Measurements from ENCODE around the gene DGCR6L.
A peak's percentile ranks its signal among the peaks of the same experiment; 100 is the strongest.
"Not testable (repeated sequence)": the region's sequence is repeated elsewhere in the genome, so short reads cannot be mapped to it uniquely, and the experiment has no call there.

DGCR6L gene

DNA sequence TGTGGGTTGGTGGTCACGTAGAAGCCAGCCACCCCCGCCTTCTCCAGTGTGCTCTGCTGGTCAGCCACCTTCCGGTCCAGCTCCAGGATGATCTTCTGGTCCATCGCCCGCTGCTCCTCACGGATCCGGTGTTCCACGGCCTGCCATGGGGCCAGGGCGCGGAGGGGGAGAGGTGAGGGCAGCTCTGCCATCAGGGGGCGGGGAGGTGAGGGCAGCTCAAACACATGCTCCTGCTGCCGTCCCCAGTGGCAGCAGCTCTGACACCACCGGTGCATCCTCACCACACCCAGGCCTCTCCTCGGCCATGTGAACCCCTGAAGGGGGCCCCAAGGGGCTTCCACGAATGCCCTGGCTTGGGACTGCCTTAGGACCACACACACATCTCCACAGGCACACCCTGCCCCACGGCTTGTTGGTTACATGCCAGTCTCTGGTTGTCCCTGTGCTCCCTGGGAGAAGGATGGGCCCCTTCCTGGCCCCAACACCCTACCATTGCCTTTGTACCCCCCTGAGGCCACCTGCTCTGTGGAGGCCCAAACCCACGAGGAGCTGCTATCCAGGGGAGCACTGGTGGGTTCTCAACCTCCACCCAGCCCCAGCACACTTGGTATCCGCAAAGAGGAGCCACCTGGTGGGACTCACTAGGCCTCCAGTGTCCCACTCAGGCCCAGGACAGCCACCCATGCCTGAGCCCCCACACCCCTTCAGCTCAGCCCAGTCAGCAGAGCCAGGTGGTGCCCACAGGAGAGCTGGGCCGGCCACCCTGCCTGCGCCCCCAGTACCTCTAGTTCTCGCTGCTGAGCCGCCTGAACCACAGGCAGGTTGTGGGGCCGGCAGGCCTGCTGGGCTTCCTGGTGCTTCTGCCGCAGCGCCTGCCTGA, 4.3 kb downstream of the DGCR6L start:
- Histone ChIP-seq H3K27ac (replicated peaks) (no peak overlapping the region), H3K4me3 (replicated peaks; ENCODE audit: insufficient read depth, low read length) (no peak overlapping the region), H3K27me3 (ENCODE audit: insufficient read depth, poor library complexity, severe bottlenecking) (no peaks in the 10 kb centered on the region)
- TF ChIP-seq, protein P1, sequence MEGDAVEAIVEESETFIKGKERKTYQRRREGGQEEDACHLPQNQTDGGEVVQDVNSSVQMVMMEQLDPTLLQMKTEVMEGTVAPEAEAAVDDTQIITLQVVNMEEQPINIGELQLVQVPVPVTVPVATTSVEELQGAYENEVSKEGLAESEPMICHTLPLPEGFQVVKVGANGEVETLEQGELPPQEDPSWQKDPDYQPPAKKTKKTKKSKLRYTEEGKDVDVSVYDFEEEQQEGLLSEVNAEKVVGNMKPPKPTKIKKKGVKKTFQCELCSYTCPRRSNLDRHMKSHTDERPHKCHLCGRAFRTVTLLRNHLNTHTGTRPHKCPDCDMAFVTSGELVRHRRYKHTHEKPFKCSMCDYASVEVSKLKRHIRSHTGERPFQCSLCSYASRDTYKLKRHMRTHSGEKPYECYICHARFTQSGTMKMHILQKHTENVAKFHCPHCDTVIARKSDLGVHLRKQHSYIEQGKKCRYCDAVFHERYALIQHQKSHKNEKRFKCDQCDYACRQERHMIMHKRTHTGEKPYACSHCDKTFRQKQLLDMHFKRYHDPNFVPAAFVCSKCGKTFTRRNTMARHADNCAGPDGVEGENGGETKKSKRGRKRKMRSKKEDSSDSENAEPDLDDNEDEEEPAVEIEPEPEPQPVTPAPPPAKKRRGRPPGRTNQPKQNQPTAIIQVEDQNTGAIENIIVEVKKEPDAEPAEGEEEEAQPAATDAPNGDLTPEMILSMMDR (IDR thresholded peaks at IDR 0.05; ENCODE audit: insufficient read depth, low read length): no peak
- TF ChIP-seq, protein P2, sequence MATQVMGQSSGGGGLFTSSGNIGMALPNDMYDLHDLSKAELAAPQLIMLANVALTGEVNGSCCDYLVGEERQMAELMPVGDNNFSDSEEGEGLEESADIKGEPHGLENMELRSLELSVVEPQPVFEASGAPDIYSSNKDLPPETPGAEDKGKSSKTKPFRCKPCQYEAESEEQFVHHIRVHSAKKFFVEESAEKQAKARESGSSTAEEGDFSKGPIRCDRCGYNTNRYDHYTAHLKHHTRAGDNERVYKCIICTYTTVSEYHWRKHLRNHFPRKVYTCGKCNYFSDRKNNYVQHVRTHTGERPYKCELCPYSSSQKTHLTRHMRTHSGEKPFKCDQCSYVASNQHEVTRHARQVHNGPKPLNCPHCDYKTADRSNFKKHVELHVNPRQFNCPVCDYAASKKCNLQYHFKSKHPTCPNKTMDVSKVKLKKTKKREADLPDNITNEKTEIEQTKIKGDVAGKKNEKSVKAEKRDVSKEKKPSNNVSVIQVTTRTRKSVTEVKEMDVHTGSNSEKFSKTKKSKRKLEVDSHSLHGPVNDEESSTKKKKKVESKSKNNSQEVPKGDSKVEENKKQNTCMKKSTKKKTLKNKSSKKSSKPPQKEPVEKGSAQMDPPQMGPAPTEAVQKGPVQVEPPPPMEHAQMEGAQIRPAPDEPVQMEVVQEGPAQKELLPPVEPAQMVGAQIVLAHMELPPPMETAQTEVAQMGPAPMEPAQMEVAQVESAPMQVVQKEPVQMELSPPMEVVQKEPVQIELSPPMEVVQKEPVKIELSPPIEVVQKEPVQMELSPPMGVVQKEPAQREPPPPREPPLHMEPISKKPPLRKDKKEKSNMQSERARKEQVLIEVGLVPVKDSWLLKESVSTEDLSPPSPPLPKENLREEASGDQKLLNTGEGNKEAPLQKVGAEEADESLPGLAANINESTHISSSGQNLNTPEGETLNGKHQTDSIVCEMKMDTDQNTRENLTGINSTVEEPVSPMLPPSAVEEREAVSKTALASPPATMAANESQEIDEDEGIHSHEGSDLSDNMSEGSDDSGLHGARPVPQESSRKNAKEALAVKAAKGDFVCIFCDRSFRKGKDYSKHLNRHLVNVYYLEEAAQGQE (IDR thresholded peaks at IDR 0.05; ENCODE audit: insufficient replicate concordance, low read depth): no peak
- no peak for TF ChIP-seq SPI1 (IDR thresholded peaks at IDR 0.05; ENCODE audit: borderline replicate concordance, low read depth)
- TF ChIP-seq GABPA (IDR thresholded peaks at IDR 0.05; ENCODE audit: low read depth): no peak
- no peak for TF ChIP-seq POLR2AphosphoS5 (IDR thresholded peaks at IDR 0.05; ENCODE audit: low read depth)
- DNase-seq (ENCODE audit: low read depth in 1 of 2, low spot score in 1 of 2): peak in 1 of 2 experiments; percentile 0

DNA sequence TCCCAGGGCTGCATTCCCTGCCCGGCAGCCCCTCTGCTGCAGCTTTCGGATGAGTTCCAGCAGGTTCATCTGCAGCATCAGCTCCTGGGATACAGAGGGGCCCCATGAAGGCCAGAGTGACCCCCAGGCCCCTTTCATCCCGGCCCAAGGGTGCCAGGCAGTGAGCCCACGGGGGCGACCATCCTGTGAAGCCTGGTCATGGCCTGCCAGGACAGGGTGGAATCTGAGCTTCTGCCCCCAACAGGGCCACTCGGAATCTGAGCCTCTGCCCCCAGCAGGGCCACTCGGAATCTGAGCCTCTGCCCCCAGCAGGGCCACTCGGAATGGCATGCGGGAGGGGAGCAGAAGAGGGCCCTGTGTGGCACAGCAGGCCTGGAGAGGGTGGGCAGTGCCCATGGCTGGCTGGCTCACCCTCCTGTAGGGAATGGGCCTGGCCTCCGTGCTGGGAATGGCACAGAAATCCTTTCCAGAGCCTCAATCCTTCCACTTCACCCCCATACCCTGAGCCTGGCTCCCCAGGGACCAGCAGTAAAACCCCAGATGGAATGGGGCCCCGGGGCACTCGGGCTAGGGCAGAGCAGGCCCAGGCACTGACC, 5.0 kb downstream of the DGCR6L start:
- not testable (repeated sequence) for H3K4me3 ChIP-seq (replicated peaks; ENCODE audit: insufficient read depth, low read length); H3K27me3 ChIP-seq (ENCODE audit: insufficient read depth, poor library complexity, severe bottlenecking); DNase-seq (ENCODE audit: low read depth in 1 of 2, low spot score in 1 of 2); H3K27ac ChIP-seq (replicated peaks)

DNA sequence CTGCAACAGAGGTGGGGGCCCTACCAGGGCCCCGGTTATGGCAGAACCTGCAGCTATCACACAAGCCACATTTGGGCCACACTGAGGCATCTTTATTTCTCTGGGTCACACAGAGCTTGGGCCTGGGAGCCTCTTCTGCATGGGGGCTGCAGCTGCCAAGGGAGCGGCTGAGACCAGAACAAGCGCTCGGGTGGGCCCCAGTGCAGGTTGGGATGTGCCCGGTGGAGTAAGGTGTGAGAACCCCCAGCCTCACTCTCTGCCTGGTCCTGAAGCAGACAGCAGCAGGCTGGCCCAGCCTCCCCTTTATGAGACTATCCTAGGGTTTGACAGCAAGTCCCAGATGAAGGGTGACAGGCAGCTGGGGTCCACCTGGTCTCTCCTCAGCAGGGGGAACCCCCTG, 5.7 kb downstream of the DGCR6L start:
- DNase-seq (ENCODE audit: low read depth in 1 of 2, low spot score in 1 of 2); H3K27ac ChIP-seq (replicated peaks); H3K27me3 ChIP-seq (ENCODE audit: insufficient read depth, poor library complexity, severe bottlenecking); H3K4me3 ChIP-seq (replicated peaks; ENCODE audit: insufficient read depth, low read length): not testable (repeated sequence)

DNA sequence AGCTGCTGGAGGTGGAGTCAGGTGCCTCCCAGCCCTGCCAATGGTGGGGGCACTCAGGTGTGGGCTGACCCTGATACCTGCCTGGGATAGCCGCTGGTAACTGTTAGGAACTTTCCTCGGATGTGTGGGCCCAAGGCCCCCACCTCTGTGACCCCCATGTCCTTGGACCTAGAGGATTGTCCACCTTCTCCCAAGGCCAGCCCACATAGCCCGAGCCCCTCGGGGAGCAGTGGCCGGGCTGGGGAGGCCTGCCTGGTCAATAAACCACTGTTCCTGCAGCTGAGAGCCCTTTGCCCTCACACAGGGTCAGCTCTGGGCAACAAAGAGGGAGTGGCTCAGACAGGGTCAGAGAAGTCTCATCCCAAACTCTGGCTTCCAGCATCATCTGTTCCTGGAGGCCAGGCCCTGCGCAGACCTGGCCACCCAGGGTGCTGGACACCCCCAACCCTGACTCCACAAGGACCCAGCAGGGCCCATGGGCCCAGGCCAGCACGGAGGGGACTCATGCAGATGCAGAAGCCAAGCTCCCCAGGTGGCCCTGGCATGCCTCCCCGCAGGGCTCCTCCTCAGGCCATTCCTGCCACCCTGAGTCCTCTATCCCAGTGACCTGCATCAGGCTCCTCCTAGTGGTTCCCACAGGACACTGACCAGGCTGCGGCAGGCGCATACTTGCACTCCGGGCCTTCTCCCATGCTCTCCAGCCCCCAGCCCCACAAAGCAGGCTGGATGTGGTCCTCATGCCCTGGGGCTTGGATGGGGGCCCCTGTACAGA, 6.4 kb downstream of the DGCR6L start:
- DNase-seq (ENCODE audit: low read depth in 1 of 2, low spot score in 1 of 2); H3K27ac ChIP-seq (replicated peaks); H3K4me3 ChIP-seq (replicated peaks; ENCODE audit: insufficient read depth, low read length); H3K27me3 ChIP-seq (ENCODE audit: insufficient read depth, poor library complexity, severe bottlenecking): not testable (repeated sequence)

DNA sequence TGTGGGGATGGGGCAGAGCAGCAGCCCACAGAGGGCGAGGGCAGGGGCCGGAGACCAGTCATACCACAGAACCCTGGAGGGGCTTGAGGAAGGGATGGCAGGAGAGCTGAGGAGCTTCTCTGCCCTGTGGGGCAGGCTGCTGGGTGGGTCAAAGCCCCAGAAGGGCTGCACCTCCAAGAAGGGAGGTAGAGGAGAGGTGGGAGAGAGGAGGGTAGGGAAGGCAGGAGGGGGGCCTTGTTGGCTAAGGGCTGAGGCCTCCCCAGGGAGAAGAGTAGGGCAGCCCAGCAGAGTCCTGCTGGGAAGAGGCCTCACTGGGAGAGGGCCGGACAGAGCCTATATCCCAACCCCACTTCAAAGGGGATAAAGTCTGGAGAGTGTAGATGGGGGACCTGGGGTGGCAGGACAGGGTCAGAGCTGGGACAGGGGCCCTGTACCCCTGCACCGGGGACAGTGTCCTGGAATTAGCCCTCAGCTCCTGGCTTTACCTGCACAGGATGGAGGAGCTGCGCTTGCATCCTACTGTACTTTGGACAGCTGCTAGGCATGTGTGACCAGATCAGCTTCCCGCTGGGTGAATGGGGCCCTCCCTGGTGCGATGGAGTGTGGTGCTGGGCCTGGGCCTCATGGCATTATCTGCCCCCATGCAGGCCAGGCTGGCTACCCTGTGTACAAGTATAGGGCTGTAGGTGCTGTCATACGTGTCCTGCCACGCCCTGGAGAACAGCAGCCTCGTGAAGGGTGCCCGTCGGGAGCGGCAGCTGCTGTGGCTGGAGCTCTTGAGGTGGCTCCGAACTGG, 7.3 kb downstream of the DGCR6L start:
- no peak overlapping the region for H3K27ac ChIP-seq (replicated peaks)
- TF ChIP-seq, protein P2 (IDR thresholded peaks at IDR 0.05; ENCODE audit: insufficient replicate concordance, low read depth): no peak
- TF ChIP-seq GABPA (IDR thresholded peaks at IDR 0.05; ENCODE audit: low read depth): no peak
- TF ChIP-seq SPI1 (IDR thresholded peaks at IDR 0.05; ENCODE audit: borderline replicate concordance, low read depth): no peak
- no peak for TF ChIP-seq POLR2AphosphoS5 (IDR thresholded peaks at IDR 0.05; ENCODE audit: low read depth)
- TF ChIP-seq, protein P1 (IDR thresholded peaks at IDR 0.05; ENCODE audit: insufficient read depth, low read length): no peak
- DNase-seq (ENCODE audit: low read depth in 1 of 2, low spot score in 1 of 2): no peak
- H3K27me3 ChIP-seq (ENCODE audit: insufficient read depth, poor library complexity, severe bottlenecking): no peaks in the 10 kb centered on the region
- no peak overlapping the region for H3K4me3 ChIP-seq (replicated peaks; ENCODE audit: insufficient read depth, low read length)

DNA sequence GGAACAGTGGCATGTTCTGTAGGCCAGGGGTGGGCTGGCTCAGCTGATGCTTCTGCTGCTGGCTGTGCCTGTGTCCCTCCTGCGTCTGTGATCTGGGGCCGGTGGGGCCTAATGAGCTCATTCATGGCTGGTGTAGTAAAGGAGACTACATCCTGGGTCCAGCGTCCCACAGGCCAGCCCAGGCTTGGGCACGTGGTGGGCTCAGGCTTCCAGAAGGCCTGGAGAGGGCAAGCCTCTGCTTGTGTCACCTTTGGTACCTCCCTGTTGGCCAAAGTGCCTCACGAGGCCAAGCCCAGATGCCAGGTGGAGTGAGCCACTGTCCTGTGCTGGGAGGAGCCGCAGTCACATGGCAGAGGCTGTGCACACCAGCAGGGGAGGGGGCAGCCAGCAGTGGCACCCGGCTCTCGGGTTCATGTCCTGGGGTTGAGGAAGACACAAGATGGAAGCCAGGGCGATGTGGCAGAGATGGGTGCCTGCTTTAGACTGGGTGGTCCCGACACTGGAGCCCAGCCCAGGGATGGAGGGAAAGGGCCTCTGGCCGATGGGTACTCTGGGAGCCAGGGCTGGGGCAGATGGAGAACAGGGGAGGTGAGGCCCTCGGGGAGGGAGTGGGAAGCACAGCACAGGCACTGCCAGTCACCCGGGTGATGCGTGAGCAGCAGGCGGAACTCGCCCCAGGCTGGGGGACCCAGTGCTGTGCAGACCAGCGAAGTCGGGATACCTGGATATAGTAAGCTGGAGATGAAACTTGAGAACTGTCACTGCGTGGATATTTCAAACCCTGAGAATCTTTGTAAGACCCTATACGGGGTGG, 8.4 kb downstream of the DGCR6L start:
- not testable (repeated sequence) for H3K4me3 ChIP-seq (replicated peaks; ENCODE audit: insufficient read depth, low read length); DNase-seq (ENCODE audit: low read depth in 1 of 2, low spot score in 1 of 2); H3K27me3 ChIP-seq (ENCODE audit: insufficient read depth, poor library complexity, severe bottlenecking); H3K27ac ChIP-seq (replicated peaks)

DNA sequence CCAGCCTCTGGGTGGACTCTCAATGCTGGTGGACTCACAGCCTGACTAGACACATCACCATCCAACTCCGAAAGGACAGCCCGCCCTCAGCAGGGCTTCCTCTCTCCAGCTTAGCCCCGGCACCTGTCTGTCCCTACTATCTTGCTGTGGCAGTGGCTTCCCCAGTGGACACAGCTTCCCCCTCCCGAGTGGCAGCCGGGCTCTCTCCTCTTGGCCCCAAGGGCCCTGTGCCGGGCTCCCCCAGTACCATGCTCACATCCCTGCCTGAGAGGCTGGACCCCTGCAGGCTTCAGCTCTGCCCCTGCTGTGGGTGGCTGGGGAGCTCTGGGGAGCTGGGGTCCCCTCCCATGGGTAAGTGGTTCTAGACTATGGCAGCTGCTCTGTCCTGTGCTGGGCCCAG, 9.1 kb downstream of the DGCR6L start:
- not testable (repeated sequence) for H3K27ac ChIP-seq (replicated peaks); DNase-seq (ENCODE audit: low read depth in 1 of 2, low spot score in 1 of 2); H3K4me3 ChIP-seq (replicated peaks; ENCODE audit: insufficient read depth, low read length); H3K27me3 ChIP-seq (ENCODE audit: insufficient read depth, poor library complexity, severe bottlenecking)

Data from HL-60 (cell line).